DOHH2 (cell line): ENCODE data around the gene RXRA.

Experiments used
- CTCF ChIP-seq: fragments of 200-600 bp; sonication (generic); IDR thresholded peaks from one replicate; pipeline ENCODE4 v1.5.1; 2014; ENCODE audit warnings: antibody characterized with exemption, mild to moderate bottlenecking, low read depth, low read length; ENCODE audit not compliant: poor library complexity, severe bottlenecking
- EZH2phosphoT487 ChIP-seq: fragments of 200-600 bp; sonication (generic); IDR thresholded peaks from 2 replicates; pipeline ENCODE4 v1.6.1; 2017; ENCODE audit warnings: borderline replicate concordance, mild to moderate bottlenecking, antibody characterized with exemption, low read length, moderate library complexity, mixed read lengths

GRCh38 chr9:134423166-134423565, 96.9 kb downstream of the RXRA start:
- no peak for TF ChIP-seq EZH2phosphoT487
- TF ChIP-seq CTCF, result no peak
